IMR-90 (cell line): ENCODE data around the gene WDR27. TPM values are rescaled to one million over a fixed set of nuclear protein-coding genes. Genes with fewer than 3 reads are reported as not detected.

Source experiments
- ATAC-seq: fragments of 200-7000 bp; cut with Tn5 transposase; 2 replicates; pipeline ENCODE4 v1.9.1; 2020; ENCODE audit warnings: low read depth, mild to moderate bottlenecking, moderate library complexity
- BruUV-seq: library from RNA; stranded (reverse); fragments of 400-500 nt; replicated peaks from 2 replicates; lab custom pipeline; 2021; lab: Mats Ljungman, UMichigan
- CTCF ChIA-PET: fragments of 300-600 bp; formaldehyde crosslinking; extraction: SDS; loops from one replicate; lab custom pipeline; 2021; ENCODE audit warnings: antibody characterized with exemption; lab: Yijun Ruan, JAX
- POLR2A ChIA-PET: fragments of 300-600 bp; sonication (Branson Sonifier 250); formaldehyde crosslinking; loops from one replicate; lab custom pipeline; 2022; ENCODE audit warnings: antibody characterized with exemption; ENCODE audit not compliant: unreplicated experiment; lab: Charles Lee
- DNase-seq: peaks from one replicate; pipeline ENCODE4 v3.0.0; 2013
- H2AFZ ChIP-seq: replicated peaks from 2 replicates; pipeline ENCODE3; 2013; ENCODE audit warnings: low read length, mild to moderate bottlenecking; ENCODE audit not compliant: poor library complexity
- H2AK5ac ChIP-seq: 2 replicates; pipeline ENCODE4 v1.6.1; 2013; ENCODE audit warnings: low read depth, low read length, inconsistent platforms
- H2AK9ac ChIP-seq: replicated peaks from 2 replicates; pipeline ENCODE3; 2013; ENCODE audit warnings: mild to moderate bottlenecking, low read depth, low read length, moderate library complexity; ENCODE audit not compliant: poor library complexity
- H2BK120ac ChIP-seq: 2 replicates; pipeline ENCODE4 v1.6.1; 2013; ENCODE audit warnings: low read depth, low read length, inconsistent platforms
- H2BK15ac ChIP-seq: 3 replicates; pipeline ENCODE4 v1.6.1; 2013; ENCODE audit warnings: low read depth, low read length, inconsistent platforms
- H2BK20ac ChIP-seq: 2 replicates; pipeline ENCODE4 v1.6.1; 2013; ENCODE audit warnings: low read depth, mild to moderate bottlenecking, inconsistent platforms, low read length, moderate library complexity
- H2BK5ac ChIP-seq: 2 replicates; pipeline ENCODE4 v1.6.1; 2013; ENCODE audit warnings: mild to moderate bottlenecking, low read depth, low read length, inconsistent platforms; ENCODE audit not compliant: poor library complexity, severe bottlenecking
- H3K14ac ChIP-seq: replicated peaks from 2 replicates; pipeline ENCODE4 v1.6.1; 2013; ENCODE audit warnings: low read depth, low read length, inconsistent platforms
- H3K18ac ChIP-seq: 2 replicates; pipeline ENCODE4 v1.6.1; 2013; ENCODE audit warnings: low read depth, low read length, control low read depth
- H3K23ac ChIP-seq: 2 replicates; pipeline ENCODE4 v1.6.1; 2013; ENCODE audit warnings: low read depth, low read length, inconsistent platforms
- H3K27ac ChIP-seq: 2 replicates; pipeline ENCODE4 v1.5.1; 2013; ENCODE audit warnings: mild to moderate bottlenecking, control low read depth, low read length; ENCODE audit not compliant: insufficient read depth
- H3K27me3 ChIP-seq: 2 replicates; pipeline ENCODE4 v1.6.1; 2013; ENCODE audit warnings: low read length; ENCODE audit not compliant: control insufficient read depth, insufficient read depth
- H3K36me3 ChIP-seq: 2 replicates; pipeline ENCODE4 v1.6.1; 2013; ENCODE audit warnings: low read length, mixed read lengths; ENCODE audit not compliant: control insufficient read depth, insufficient read depth
- H3K4ac ChIP-seq: 2 replicates; pipeline ENCODE4 v1.6.1; 2013; ENCODE audit warnings: low read depth, low read length, inconsistent platforms
- H3K4me1 ChIP-seq: 2 replicates; pipeline ENCODE4 v1.6.1; 2013; ENCODE audit warnings: low read length, mixed read lengths; ENCODE audit not compliant: control insufficient read depth, insufficient read depth
- H3K4me2 ChIP-seq: 2 replicates; pipeline ENCODE4 v1.6.1; 2013; ENCODE audit warnings: low read depth, mild to moderate bottlenecking, control low read depth, low read length, moderate library complexity
- H3K4me3 ChIP-seq: 2 replicates; pipeline ENCODE4 v1.5.1; 2013; ENCODE audit warnings: low read depth, mild to moderate bottlenecking, control low read depth, low read length, moderate library complexity; ENCODE audit not compliant: insufficient read depth
- H3K56ac ChIP-seq: 2 replicates; pipeline ENCODE4 v1.6.1; 2013; ENCODE audit warnings: low read length, inconsistent platforms; ENCODE audit not compliant: insufficient read depth; ENCODE audit errors: extremely low read depth
- H3K79me1 ChIP-seq, 2 experiments: 2 replicates each; pipeline ENCODE4 v1.6.1; 2013; ENCODE audit warnings: low read length in 2 of 2, inconsistent platforms in 1 of 2, low read depth in 1 of 2
- H3K9ac ChIP-seq: 2 replicates; pipeline ENCODE4 v1.6.1; 2013; ENCODE audit warnings: low read depth, low read length, control low read depth
- H3K9me1 ChIP-seq: 2 replicates; pipeline ENCODE4 v1.6.1; 2013; ENCODE audit warnings: low read length, inconsistent platforms; ENCODE audit not compliant: insufficient read depth
- H3K9me3 ChIP-seq: 2 replicates; pipeline ENCODE4 v1.6.1; 2013; ENCODE audit warnings: low read length; ENCODE audit not compliant: control insufficient read depth, insufficient read depth
- H4K20me1 ChIP-seq: 2 replicates; pipeline ENCODE4 v1.6.1; 2013; ENCODE audit warnings: low read length, inconsistent platforms; ENCODE audit not compliant: insufficient read depth
- H4K5ac ChIP-seq: 2 replicates; pipeline ENCODE4 v1.6.1; 2013; ENCODE audit warnings: mild to moderate bottlenecking, low read depth, low read length, control low read depth
- H4K8ac ChIP-seq, 2 experiments: 2 replicates each; pipeline ENCODE4 v1.6.1; 2013; ENCODE audit warnings: low read depth in 2 of 2, low read length in 2 of 2, control low read depth in 1 of 2, inconsistent platforms in 1 of 2
- H4K91ac ChIP-seq: 2 replicates; pipeline ENCODE4 v1.6.1; 2013; ENCODE audit warnings: low read depth, low read length, inconsistent platforms; ENCODE audit not compliant: insufficient read depth
- BHLHE40 ChIP-seq: fragments of 150-350 bp; IDR thresholded peaks from 2 replicates; pipeline ENCODE4 v1.6.1; 2016; ENCODE audit warnings: mild to moderate bottlenecking, low read depth, low read length
- CEBPB ChIP-seq: IDR thresholded peaks from 2 replicates; pipeline ENCODE4 v1.6.1; 2012; ENCODE audit warnings: low read depth, low read length, improper control_type of control experiment
- CHD1 ChIP-seq: IDR thresholded peaks from 2 replicates; pipeline ENCODE4 v1.6.1; 2012; ENCODE audit warnings: low read depth, low read length, improper control_type of control experiment
- CTCF ChIP-seq: conservative IDR thresholded peaks from 2 replicates; pipeline ENCODE4 v1.5.1; 2012; ENCODE audit warnings: mild to moderate bottlenecking, low read depth, low read length, improper control_type of control experiment
- ELK1 ChIP-seq: fragments of 150-350 bp; IDR thresholded peaks from 2 replicates; pipeline ENCODE4 v1.6.1; 2016; ENCODE audit warnings: low read depth, mild to moderate bottlenecking, low read length, moderate library complexity, borderline replicate concordance
- FOS ChIP-seq: fragments of 150-350 bp; IDR thresholded peaks from 2 replicates; pipeline ENCODE4 v1.6.1; 2016; ENCODE audit warnings: low read depth, low read length
- MAFK ChIP-seq: IDR thresholded peaks from 2 replicates; pipeline ENCODE4 v1.6.1; 2012; ENCODE audit warnings: low read depth, low read length, improper control_type of control experiment
- MAZ ChIP-seq: IDR thresholded peaks from 2 replicates; pipeline ENCODE4 v1.6.1; 2012; ENCODE audit warnings: low read depth, mild to moderate bottlenecking, low read length, improper control_type of control experiment, moderate library complexity, borderline replicate concordance
- MXI1 ChIP-seq: IDR thresholded peaks from 2 replicates; pipeline ENCODE4 v1.6.1; 2012; ENCODE audit warnings: low read depth, mild to moderate bottlenecking, low read length, moderate library complexity, borderline replicate concordance
- NFE2L2 ChIP-seq: fragments of 150-350 bp; IDR thresholded peaks from 2 replicates; pipeline ENCODE4 v1.6.1; 2016; ENCODE audit warnings: low read depth, mild to moderate bottlenecking, low read length
- POLR2A ChIP-seq: IDR thresholded peaks from 2 replicates; pipeline ENCODE4 v1.6.1; 2012; ENCODE audit warnings: mild to moderate bottlenecking, low read depth, low read length
- RAD21 ChIP-seq: IDR thresholded peaks from 2 replicates; pipeline ENCODE4 v1.6.1; 2012; ENCODE audit warnings: low read length, improper control_type of control experiment
- RCOR1 ChIP-seq: IDR thresholded peaks from 2 replicates; pipeline ENCODE4 v1.6.1; 2012; ENCODE audit warnings: mild to moderate bottlenecking, low read length, improper control_type of control experiment; ENCODE audit not compliant: insufficient replicate concordance
- RFX5 ChIP-seq: IDR thresholded peaks from 2 replicates; pipeline ENCODE4 v1.8.0; 2012; ENCODE audit warnings: low read depth, mild to moderate bottlenecking, low read length, moderate library complexity
- SMC3 ChIP-seq: fragments of 150-350 bp; IDR thresholded peaks from 2 replicates; pipeline ENCODE4 v1.6.1; 2016; ENCODE audit warnings: low read depth, mild to moderate bottlenecking, antibody characterized with exemption, low read length, moderate library complexity
- USF2 ChIP-seq: fragments of 150-350 bp; IDR thresholded peaks from 2 replicates; pipeline ENCODE4 v1.6.1; 2017; ENCODE audit warnings: mild to moderate bottlenecking, antibody characterized with exemption, low read length, low read depth
- WGBS, 2 experiments: methylation state at CpG; one replicate each; pipeline versions ENCODE4 v1.1.5 to v1.1.7; 2013; ENCODE audit warnings: missing lambda C conversion rate in 2 of 2; ENCODE audit not compliant: insufficient read length in 1 of 2; ENCODE audit errors: extremely low coverage in 2 of 2; 5-methylcytosine and 5-hydroxymethylcytosine counted together
- dilution Hi-C: fragments of 300-500 bp; cut with HindIII; formaldehyde crosslinking; loops from one replicate; pipeline ENCODE4 v1.14.3; 2018; ENCODE audit warnings: low sequenced_read_pairs; ENCODE audit not compliant: unreplicated experiment
- in situ Hi-C: fragments of 300-500 bp; cut with MboI; formaldehyde crosslinking; loops from 3 replicates; pipeline ENCODE4 v1.14.3; 2019; ENCODE audit warnings: low sequenced_read_pairs, inconsistent platforms, mixed read lengths
- intact Hi-C: fragments of 100-400 bp; cut with micrococcal nuclease; formaldehyde crosslinking; loops from 2 replicates; pipeline ENCODE4 v1.10.0; 2022
- polyA plus RNA-seq, 3 experiments: library from polyadenylated mRNA; depleted of rRNA; stranded (reverse); fragments of >200 nt; gene quantifications; 2 replicates each; pipeline ENCODE4 v1.2.3, GENCODE V29; 2012; ENCODE audit warnings: low replicate concordance in 1 of 3
- total RNA-seq: library from RNA; depleted of rRNA; stranded (reverse); fragments of >200 nt; gene quantifications from 2 replicates; pipeline ENCODE4 v1.2.3, GENCODE V29; 2012

Gene WDR27
- total and polyA plus RNA-seq, 2 of the 4 experiments (the other 2 are of a cell fraction): 7.0 to 18.5 TPM

- DNase-seq: no peak
- H3K56ac ChIP-seq: no peak overlapping the region
- no peak overlapping the region for H2BK5ac ChIP-seq
- POLR2A ChIA-PET: no interaction called here
- no peak overlapping the region for H3K4me2 ChIP-seq
- dilution Hi-C loops (no loop called here), intact Hi-C loops (no loop called here), in situ Hi-C loops (no loop called here)
- H3K18ac ChIP-seq: no peak overlapping the region
- no peaks in the 10 kb centered on the region for H4K20me1 ChIP-seq
- no peaks in the 10 kb centered on the region for H3K27me3 ChIP-seq
- no peaks in the 10 kb centered on the region for H3K36me3 ChIP-seq
- TF ChIP-seq MAZ (no peak), ELK1 (no peak), SMC3 (no peak), USF2 (no peak), MAFK (no peak), CHD1 (no peak), RFX5 (no peak), POLR2A (no peak), CEBPB (no peak), RAD21 (no peak), CTCF (no peak), NFE2L2 (no peak), RCOR1 (no peak), FOS (no peak), MXI1 (no peak), BHLHE40 (no peak)
- peaks cover 8% of the 10 kb centered on the region; the same call in 1 of the 2 replicates for H3K9me3 ChIP-seq
- no peaks in the 10 kb centered on the region for H3K9me1 ChIP-seq
- no peak overlapping the region for H2AK5ac ChIP-seq
- no peaks in the 10 kb centered on the region for H3K4me1 ChIP-seq
- H3K9ac ChIP-seq: no peak overlapping the region
- no TSS peak for BruUV-seq
- H2AK9ac ChIP-seq: no peak overlapping the region
- H2BK120ac ChIP-seq: no peak overlapping the region
- no peaks in the 10 kb centered on the region for H3K79me1 ChIP-seq
- no peak overlapping the region for H2AFZ ChIP-seq
- no peak for ATAC-seq
- CTCF ChIA-PET: no interaction called here
- H3K27ac ChIP-seq: no peak overlapping the region
- no peak overlapping the region for H2BK15ac ChIP-seq
- no peak overlapping the region for H3K4ac ChIP-seq
- H4K91ac ChIP-seq: no peak overlapping the region
- H4K5ac ChIP-seq: no peak overlapping the region
- H3K4me3 ChIP-seq: no peak overlapping the region
- no CpG with 5 or more reads among the region's 2 CpGs for WGBS, 2 experiments
- H3K23ac ChIP-seq: no peak overlapping the region
- no peak overlapping the region for H3K14ac ChIP-seq
- no peak overlapping the region for H2BK20ac ChIP-seq
- no peak overlapping the region for H4K8ac ChIP-seq
Measured at GRCh38 chr6:169470790-169471189, 231.0 kb downstream of the WDR27 start.
